ENCODE results near the gene SPTBN2. TPM values are rescaled to one million over a fixed set of nuclear protein-coding genes. Genes with fewer than 3 reads are reported as not detected.

Gene SPTBN2
- total and polyA plus RNA-seq, 2 of the 4 experiments (the other 2 are of a cell fraction), result 0.18 to 0.41 TPM

GRCh38 chr11:66693356-66694055, 35.5 kb downstream of the SPTBN2 start (continued):
- no peak for TF ChIP-seq ELK1 (IDR thresholded peaks at IDR 0.05; ENCODE audit: borderline replicate concordance, low read depth, low read length)

GRCh38 chr11:66692871-66693331, 36.1 kb downstream of the SPTBN2 start:
- no peak overlapping the region for H2BK15ac ChIP-seq (ENCODE audit: low read depth, low read length)
- no peak overlapping the region for H3K4me3 ChIP-seq (ENCODE audit: insufficient read depth, low read depth, low read length)
- H3K23ac ChIP-seq (ENCODE audit: low read depth, low read length), result no peak overlapping the region
- no peak for ATAC-seq (ENCODE audit: low read depth)
- H2AK5ac ChIP-seq (ENCODE audit: low read depth, low read length), result no peak overlapping the region
- no peak overlapping the region for H3K4me2 ChIP-seq (ENCODE audit: low read depth, low read length)
- H3K14ac ChIP-seq (replicated peaks; ENCODE audit: low read depth, low read length), result no peak overlapping the region
- H4K91ac ChIP-seq (ENCODE audit: insufficient read depth, low read depth, low read length), result no peak overlapping the region
- ChIA-PET CTCF (no interaction called here), POLR2A (ENCODE audit: unreplicated experiment) (interaction anchor here (0.6 kb wide), 1 partner anchor 142 kb away, joined by 3 read pairs; no protein-coding TSS in a partner anchor)
- H2AFZ ChIP-seq (replicated peaks; ENCODE audit: low read length, poor library complexity), result peak overlapping the region; percentile 23
- H3K9me1 ChIP-seq (ENCODE audit: insufficient read depth, low read length), result no peaks in the 10 kb centered on the region
- H3K79me1 ChIP-seq (ENCODE audit: low read depth in 1 of 2, low read length in 2 of 2), result no peaks in the 10 kb centered on the region
- H3K9me3 ChIP-seq (ENCODE audit: control insufficient read depth, insufficient read depth, low read length), result no peaks in the 10 kb centered on the region
- H3K27me3 ChIP-seq (ENCODE audit: control insufficient read depth, insufficient read depth, low read length), result no peaks in the 10 kb centered on the region; the same call in 1 of the 2 replicates
- no peak overlapping the region for H2BK120ac ChIP-seq (ENCODE audit: low read depth, low read length)
- DNase-seq, result no peak
- in situ Hi-C loops (cut with MboI; ENCODE audit: low sequenced_read_pairs), result loop anchor here (5.0 kb wide), 2 partner anchors 139 to 284 kb away; partner anchors contain the start of gene C11orf86
- no peak overlapping the region for H3K4ac ChIP-seq (ENCODE audit: low read depth, low read length)
- dilution Hi-C loops (cut with HindIII; ENCODE audit: low sequenced_read_pairs, unreplicated experiment), result no loop called here
- intact Hi-C loops (cut with micrococcal nuclease), result no loop called here
- no peak overlapping the region for H3K9ac ChIP-seq (ENCODE audit: low read depth, low read length)
- H3K56ac ChIP-seq (ENCODE audit: extremely low read depth, insufficient read depth, low read length), result no peak overlapping the region
- no peak overlapping the region for H4K5ac ChIP-seq (ENCODE audit: low read depth, low read length)
- BruUV-seq (replicated peaks), result no TSS peak
- WGBS, 2 experiments (ENCODE audit: extremely low coverage in 2 of 2, insufficient read length in 1 of 2), result 88% methylated on average over 12 of the region's 20 CpGs; no CpG with 5 or more reads in 1 of the 2 experiments
- no peak overlapping the region for H4K8ac ChIP-seq (ENCODE audit: low read depth in 2 of 2, low read length in 2 of 2)
- no peak overlapping the region for H2BK5ac ChIP-seq (ENCODE audit: low read depth, low read length, poor library complexity, severe bottlenecking)
- no peak overlapping the region for H2BK20ac ChIP-seq (ENCODE audit: low read depth, low read length)
- no peak overlapping the region for H2AK9ac ChIP-seq (replicated peaks; ENCODE audit: low read depth, low read length, poor library complexity)
- H3K27ac ChIP-seq (ENCODE audit: insufficient read depth, low read length), result no peak overlapping the region
- H3K4me1 ChIP-seq (ENCODE audit: control insufficient read depth, insufficient read depth, low read length), result no peaks in the 10 kb centered on the region
- no peak overlapping the region for H3K18ac ChIP-seq (ENCODE audit: low read depth, low read length)
- H3K36me3 ChIP-seq (ENCODE audit: control insufficient read depth, insufficient read depth, low read length), result no peaks in the 10 kb centered on the region
- TF ChIP-seq FOS (IDR thresholded peaks at IDR 0.05; ENCODE audit: low read depth, low read length) (no peak), NFE2L2 (IDR thresholded peaks at IDR 0.05; ENCODE audit: low read depth, low read length) (no peak), POLR2A (IDR thresholded peaks at IDR 0.05; ENCODE audit: low read depth, low read length) (no peak), MXI1 (IDR thresholded peaks at IDR 0.05; ENCODE audit: borderline replicate concordance, low read depth, low read length) (no peak), ELK1 (IDR thresholded peaks at IDR 0.05; ENCODE audit: borderline replicate concordance, low read depth, low read length) (no peak), MAZ (IDR thresholded peaks at IDR 0.05; ENCODE audit: borderline replicate concordance, low read depth, low read length) (no peak), MAFK (IDR thresholded peaks at IDR 0.05; ENCODE audit: low read depth, low read length) (no peak)
- H4K20me1 ChIP-seq (ENCODE audit: insufficient read depth, low read length), result no peaks in the 10 kb centered on the region
